Central memory CD8-positive, alpha-beta T cell (primary cell): ENCODE measurements around the gene CACNA1B.
"Not testable (repeated sequence)": the region's sequence is repeated elsewhere in the genome, so short reads cannot be mapped to it uniquely, and the experiment has no call there.

Experiments used
- ATAC-seq: fragments of 150-1000 bp; cut with Tn5 transposase; replicated peaks from 2 replicates; pipeline ENCODE4 v1.10.0; 2022; ENCODE audit warnings: mild to moderate bottlenecking, moderate FRiP score, moderate number of reproducible peaks; ENCODE audit not compliant: poor library complexity, severe bottlenecking; ENCODE audit errors: extremely low read depth
- DNase-seq, 2 donors: peaks; one replicate each; pipeline ENCODE4 v3.0.0; 2021; ENCODE audit warnings: low spot score in 2 of 2
- H3K27ac Mint-ChIP-seq: one replicate; pipeline ENCODE4 v1.8.0; 2022; ENCODE audit warnings: low read depth, mild to moderate bottlenecking, moderate library complexity, mixed read lengths
- H3K27me3 Mint-ChIP-seq: one replicate; pipeline ENCODE4 v1.8.0; 2022; ENCODE audit warnings: mixed read lengths
- H3K36me3 Mint-ChIP-seq: one replicate; pipeline ENCODE4 v1.8.0; 2022; ENCODE audit warnings: mild to moderate bottlenecking, moderate library complexity, mixed read lengths; ENCODE audit not compliant: insufficient read depth
- H3K4me1 Mint-ChIP-seq: one replicate; pipeline ENCODE4 v1.8.0; 2022; ENCODE audit warnings: mixed read lengths
- H3K4me3 Mint-ChIP-seq: one replicate; pipeline ENCODE4 v1.8.0; 2022; ENCODE audit warnings: mild to moderate bottlenecking, moderate library complexity, mixed read lengths
- H3K9me3 Mint-ChIP-seq: one replicate; pipeline ENCODE4 v1.8.0; 2022; ENCODE audit warnings: mixed read lengths

Gene CACNA1B

DNA sequence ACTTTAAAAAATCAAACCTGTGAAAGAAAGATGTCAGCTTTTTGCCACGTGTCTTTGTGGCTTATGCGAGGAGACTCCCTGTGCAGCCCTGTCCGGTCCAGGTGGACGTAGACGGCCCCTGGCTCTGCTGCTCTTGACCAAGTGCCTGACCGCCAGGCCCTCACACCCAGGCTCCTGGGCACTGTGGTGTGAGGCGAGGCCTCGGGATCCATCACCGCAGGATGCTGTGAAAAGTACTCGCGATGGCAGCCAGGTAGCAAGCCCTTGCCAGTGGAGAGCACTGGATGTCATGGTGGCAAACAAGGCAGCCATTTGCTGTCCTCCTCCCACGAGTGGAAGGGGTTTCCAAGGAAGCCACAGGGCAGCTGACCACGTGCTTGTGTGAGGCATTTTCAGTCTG lies 245.1 kb downstream of the CACNA1B start:
- no peaks in the 10 kb centered on the region for H3K9me3 Mint-ChIP-seq
- no peaks in the 10 kb centered on the region for H3K4me1 Mint-ChIP-seq
- peaks cover 14% of the 10 kb centered on the region for H3K36me3 Mint-ChIP-seq
- no peak for DNase-seq
- H3K27me3 Mint-ChIP-seq: peaks cover 11% of the 10 kb centered on the region
- H3K4me3 Mint-ChIP-seq: no peak overlapping the region
- no peak for ATAC-seq
- H3K27ac Mint-ChIP-seq: no peak overlapping the region

DNA sequence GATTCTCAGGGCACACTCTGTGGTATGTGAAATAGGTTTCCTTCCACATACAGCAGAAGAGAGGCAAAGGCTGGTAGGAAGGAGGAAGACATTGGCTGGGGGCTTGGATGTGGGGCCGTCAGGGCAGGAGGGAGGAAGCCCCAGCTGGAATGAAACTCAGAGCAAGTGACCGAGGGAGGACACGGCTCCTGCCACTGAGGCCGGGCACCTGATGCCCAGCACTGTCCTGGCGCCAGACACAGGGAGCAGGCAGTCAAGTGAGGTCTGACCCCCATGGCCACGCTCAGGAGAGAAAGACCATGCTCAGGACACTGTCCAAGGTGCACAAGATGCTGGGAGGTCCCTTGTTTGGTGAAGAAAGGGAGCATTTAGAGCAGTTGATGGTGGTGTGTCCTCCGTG lies 245.5 kb downstream of the CACNA1B start:
- H3K4me1 Mint-ChIP-seq: no peaks in the 10 kb centered on the region
- no peaks in the 10 kb centered on the region for H3K9me3 Mint-ChIP-seq
- no peak overlapping the region for H3K27ac Mint-ChIP-seq
- no peak for DNase-seq
- H3K36me3 Mint-ChIP-seq: peaks cover 17% of the 10 kb centered on the region
- no peak for ATAC-seq
- peaks cover 9% of the 10 kb centered on the region for H3K27me3 Mint-ChIP-seq
- no peak overlapping the region for H3K4me3 Mint-ChIP-seq

DNA sequence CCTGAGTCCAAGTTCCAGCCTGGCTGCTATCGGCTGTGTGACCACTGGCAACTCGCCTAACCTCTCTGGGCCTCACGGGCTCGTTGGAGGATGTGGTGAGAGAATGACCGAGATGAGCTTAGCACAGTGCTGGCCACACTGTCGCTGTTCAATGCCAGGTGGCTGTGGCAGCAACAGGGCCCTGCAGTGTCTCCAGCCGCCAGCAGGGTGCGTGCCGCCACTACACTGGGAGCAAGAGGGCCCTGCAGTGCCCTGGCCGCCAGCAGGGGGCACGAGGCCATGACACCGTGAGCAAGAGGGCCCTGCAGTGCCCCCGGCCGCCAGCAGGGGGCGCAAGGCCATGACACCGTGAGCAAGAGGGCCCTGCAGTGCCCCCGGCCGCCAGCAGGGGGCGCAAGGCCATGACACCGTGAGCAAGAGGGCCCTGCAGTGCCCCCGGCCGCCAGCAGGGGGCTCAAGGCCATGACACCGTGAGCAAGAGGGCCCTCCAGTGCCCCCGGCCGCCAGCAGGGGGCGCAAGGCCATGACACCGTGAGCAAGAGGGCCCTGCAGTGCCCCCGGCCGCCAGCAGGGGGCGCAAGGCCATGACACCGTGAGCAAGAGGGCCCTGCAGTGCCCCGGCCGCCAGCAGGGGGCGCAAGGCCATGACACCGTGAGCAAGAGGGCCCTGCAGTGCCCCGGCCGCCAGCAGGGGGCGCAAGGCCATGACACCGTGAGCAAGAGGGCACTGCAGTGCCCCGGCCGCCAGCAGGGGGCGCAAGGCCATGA lies 248.7 kb downstream of the CACNA1B start:
- not testable (repeated sequence) for H3K9me3 Mint-ChIP-seq, ATAC-seq, H3K4me3 Mint-ChIP-seq, H3K27ac Mint-ChIP-seq, H3K4me1 Mint-ChIP-seq, DNase-seq, H3K27me3 Mint-ChIP-seq
- peaks cover 20% of the 10 kb centered on the region for H3K36me3 Mint-ChIP-seq

GRCh38 chr9:138126858-138127584 lies 249.4 kb downstream of the CACNA1B start:
- not testable (repeated sequence) for H3K27me3 Mint-ChIP-seq, H3K9me3 Mint-ChIP-seq, H3K4me1 Mint-ChIP-seq, DNase-seq
- peaks cover 20% of the 10 kb centered on the region for H3K36me3 Mint-ChIP-seq
- H3K27ac Mint-ChIP-seq: peak overlapping the region; percentile 62
- peak; percentile 52 for ATAC-seq
- peak overlapping the region; percentile 23 for H3K4me3 Mint-ChIP-seq

- peaks cover 20% of the 10 kb centered on the region for H3K36me3 Mint-ChIP-seq
- H3K27ac Mint-ChIP-seq, H3K27me3 Mint-ChIP-seq, DNase-seq, ATAC-seq, H3K4me3 Mint-ChIP-seq, H3K9me3 Mint-ChIP-seq, H3K4me1 Mint-ChIP-seq: not testable (repeated sequence)
Measured at GRCh38 chr9:138128027-138128426, 250.4 kb downstream of the CACNA1B start.

DNA sequence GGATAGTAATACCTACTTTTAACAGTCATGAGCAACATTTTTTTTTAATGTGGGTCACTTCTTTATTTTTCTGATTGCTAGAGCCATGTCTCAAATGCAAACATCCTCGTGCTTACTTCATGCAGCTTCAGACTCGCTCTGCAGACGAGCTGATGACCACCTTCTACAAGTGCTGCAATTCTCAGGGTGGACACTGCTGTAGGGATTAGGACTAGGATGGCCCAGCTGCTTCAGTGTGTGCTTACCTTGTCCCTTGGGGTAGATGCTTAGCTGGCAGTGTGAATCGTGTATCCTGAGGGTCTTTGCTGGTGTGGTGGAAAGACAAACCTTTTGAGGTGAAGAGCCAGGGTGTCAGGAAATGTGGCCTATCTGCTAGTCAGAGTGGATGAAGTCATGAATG lies 251.7 kb downstream of the CACNA1B start:
- peaks cover 19% of the 10 kb centered on the region for H3K36me3 Mint-ChIP-seq
- not testable (repeated sequence) for H3K4me1 Mint-ChIP-seq, H3K27me3 Mint-ChIP-seq, DNase-seq, H3K27ac Mint-ChIP-seq, H3K9me3 Mint-ChIP-seq, H3K4me3 Mint-ChIP-seq
- peak; percentile 24 for ATAC-seq

DNA sequence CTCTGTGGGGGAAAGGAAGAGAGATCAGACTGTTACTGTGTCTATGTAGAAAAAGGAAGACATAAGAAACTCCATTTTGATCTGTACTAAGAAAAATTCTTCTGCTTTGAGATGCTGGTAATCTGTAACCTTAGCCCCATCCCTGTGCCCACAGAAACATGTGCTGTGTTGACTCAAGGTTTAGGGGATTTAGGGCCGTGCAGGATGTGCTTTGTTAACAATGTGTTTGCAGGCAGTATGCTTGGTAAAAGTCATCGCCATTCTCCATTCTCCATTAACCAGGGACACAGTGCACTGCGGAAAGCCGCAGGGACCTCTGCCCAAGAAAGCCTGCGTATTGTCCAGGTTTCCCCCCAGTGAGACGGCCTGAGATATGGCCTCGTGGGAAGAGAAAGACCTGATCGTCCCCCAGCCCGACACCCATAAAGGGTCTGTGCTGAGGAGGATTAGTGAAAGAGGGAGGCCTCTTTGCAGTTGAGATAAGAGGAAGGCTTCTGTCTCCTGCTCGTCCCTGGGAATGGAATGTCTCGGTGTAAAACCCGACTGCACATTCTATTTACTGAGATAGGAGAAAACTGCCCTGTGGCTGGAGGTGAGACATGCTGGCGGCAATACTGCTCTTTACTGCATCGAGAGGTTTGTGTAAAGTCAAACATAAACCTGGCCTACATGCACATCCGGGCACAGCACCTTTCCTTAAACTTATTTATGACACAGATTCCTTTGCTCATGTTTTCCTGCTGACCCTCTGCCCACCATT lies 255.5 kb downstream of the CACNA1B start:
- not testable (repeated sequence) for H3K9me3 Mint-ChIP-seq, H3K36me3 Mint-ChIP-seq, H3K27me3 Mint-ChIP-seq, H3K4me1 Mint-ChIP-seq, H3K27ac Mint-ChIP-seq, H3K4me3 Mint-ChIP-seq, ATAC-seq, DNase-seq

- peak; percentile 46 for ATAC-seq
- not testable (repeated sequence) for H3K4me3 Mint-ChIP-seq
Measured at GRCh38 chr9:138134581-138134980, 257.0 kb downstream of the CACNA1B start.

DNA sequence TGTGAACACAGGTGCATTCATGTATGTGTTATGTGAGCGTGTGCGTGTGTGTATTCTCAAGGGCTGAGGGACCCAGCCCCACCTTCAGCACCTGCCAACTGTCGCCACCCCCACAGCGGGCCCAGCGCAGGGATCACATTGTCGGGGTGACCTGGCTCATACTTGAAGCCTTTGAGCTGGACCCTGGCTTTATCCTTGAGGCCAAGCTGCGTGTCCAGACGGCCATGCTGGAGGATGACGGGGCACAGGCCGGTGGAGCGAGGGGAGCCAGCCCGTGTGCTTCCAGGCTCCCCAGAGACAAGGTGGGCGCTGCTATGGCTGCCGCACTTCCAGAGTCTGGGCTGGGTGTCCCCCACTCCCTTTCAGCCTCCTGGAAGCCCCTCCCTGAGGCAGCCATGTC lies 261.5 kb downstream of the CACNA1B start:
- peaks cover 24% of the 10 kb centered on the region for H3K27me3 Mint-ChIP-seq
- not testable (repeated sequence) for H3K4me1 Mint-ChIP-seq, H3K36me3 Mint-ChIP-seq, H3K4me3 Mint-ChIP-seq, H3K27ac Mint-ChIP-seq, ATAC-seq, DNase-seq, H3K9me3 Mint-ChIP-seq

More at GRCh38 chr9:138134581-138134980, 257.0 kb downstream of the CACNA1B start:
- H3K36me3 Mint-ChIP-seq, DNase-seq, H3K9me3 Mint-ChIP-seq, H3K27me3 Mint-ChIP-seq, H3K27ac Mint-ChIP-seq, H3K4me1 Mint-ChIP-seq: not testable (repeated sequence)

- H3K36me3 Mint-ChIP-seq, H3K9me3 Mint-ChIP-seq, ATAC-seq, H3K4me1 Mint-ChIP-seq, DNase-seq, H3K4me3 Mint-ChIP-seq: not testable (repeated sequence)
- H3K27me3 Mint-ChIP-seq: peaks cover 24% of the 10 kb centered on the region
- peak overlapping the region; percentile 16 for H3K27ac Mint-ChIP-seq
Measured at GRCh38 chr9:138140980-138141379, 263.4 kb downstream of the CACNA1B start.

DNA sequence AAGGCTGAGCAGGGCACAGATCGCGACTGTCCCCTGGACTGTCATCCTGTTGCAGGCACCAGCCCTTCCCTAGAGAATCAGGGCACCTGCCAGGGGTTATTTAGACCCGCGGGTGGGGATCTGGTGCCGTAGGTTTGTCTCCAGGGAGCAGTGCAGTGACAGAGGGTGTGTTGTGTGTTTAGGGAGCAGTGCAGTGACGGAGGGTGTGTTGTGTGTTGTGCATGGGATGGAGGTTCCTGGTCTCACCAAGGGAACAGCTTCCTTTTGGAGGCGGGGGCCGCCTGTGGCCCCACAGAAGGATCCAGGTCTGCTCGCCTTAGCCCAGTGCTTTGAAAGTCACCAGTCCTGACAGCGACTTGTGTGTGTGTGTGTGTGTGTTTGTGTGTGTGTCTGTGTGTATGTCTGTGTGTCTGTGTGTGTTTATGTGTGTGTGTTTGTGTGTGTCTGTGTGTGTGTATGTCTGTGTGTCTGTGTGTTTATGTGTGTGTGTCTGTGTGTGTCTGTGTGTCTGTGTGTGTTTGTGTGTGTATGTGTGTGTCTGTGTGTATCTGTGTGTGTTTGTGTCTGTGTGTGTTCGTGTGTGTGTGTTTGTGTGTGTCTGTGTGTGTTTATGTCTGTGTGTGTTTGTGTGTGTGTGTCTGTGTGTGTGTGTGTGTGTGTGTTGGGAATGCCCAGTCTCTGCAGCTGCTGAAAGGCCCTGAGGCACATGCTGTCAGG lies 265.1 kb downstream of the CACNA1B start:
- not testable (repeated sequence) for H3K4me1 Mint-ChIP-seq, DNase-seq, H3K4me3 Mint-ChIP-seq, ATAC-seq, H3K9me3 Mint-ChIP-seq, H3K36me3 Mint-ChIP-seq, H3K27ac Mint-ChIP-seq
- H3K27me3 Mint-ChIP-seq: peaks cover 24% of the 10 kb centered on the region

- H3K36me3 Mint-ChIP-seq, H3K4me1 Mint-ChIP-seq, ATAC-seq, H3K9me3 Mint-ChIP-seq, DNase-seq, H3K4me3 Mint-ChIP-seq, H3K27ac Mint-ChIP-seq: not testable (repeated sequence)
- H3K27me3 Mint-ChIP-seq: peaks cover 24% of the 10 kb centered on the region
Measured at GRCh38 chr9:138143491-138143890, 265.9 kb downstream of the CACNA1B start.
